ENCODE results near the gene OCEL1. TPM values are rescaled to one million over a fixed set of nuclear protein-coding genes. Genes with fewer than 3 reads are reported as not detected.

Gene OCEL1
- total and polyA plus RNA-seq, 2 of the 13 experiments (the other 11 are each of a cell fraction or from before 2014, with no cell fraction given): 10.6 to 17.2 TPM

GRCh38 chr19:17215127-17215971 lies 10.7 kb upstream of the OCEL1 start, which contains the start of gene USE1:
USE1 (plus strand) TSS chr19:17215357; CDS start chr19:17215406, 49 bp downstream.
- H3K36me3 ChIP-seq (replicated peaks in 1 of 2; ENCODE audit: control insufficient read depth in 1 of 2, insufficient read depth in 2 of 2, low read length in 2 of 2): peaks cover 0 to 9% of the 10 kb centered on the region in 2 experiments; a peak in 2 of 5 replicates
- H3K79me2 ChIP-seq (ENCODE audit: insufficient read depth, low read length): no peaks in the 10 kb centered on the region
- ChIA-PET CTCF (ENCODE audit: low intra/inter-chr PET ratio, low total read pairs) (no interaction called here), POLR2A (interaction anchor here (0.6 to 4.2 kb wide), 31 partner anchors 8 to 644 kb away, joined by 3 to 120 read pairs (median 6); partner anchors contain the start of genes ABHD8, ANO8, BABAM1 and DDA1)
- ATAC-seq: peak; percentile 93
- H3K27me3 ChIP-seq (ENCODE audit: control insufficient read depth in 1 of 2, insufficient read depth in 2 of 2, low read length in 2 of 2): no peaks in the 10 kb centered on the region; a peak in 1 of 5 replicates
- peak within 1 kb of the TSS; percentile 63 to 94 (median 81) for H3K4me3 ChIP-seq (replicated peaks in 1 of 3; ENCODE audit: insufficient read depth in 1 of 3, low read depth in 2 of 3, low read length in 3 of 3)
- H2AFZ ChIP-seq (ENCODE audit: low read length): no peak within 1 kb of the TSS
- FAIRE-seq: peak; percentile 71
- intact Hi-C loops (cut with micrococcal nuclease; ENCODE audit: unreplicated experiment): loop anchor here (1.0 kb wide), 1 partner anchor 88 kb away; the partner anchor contains the start of gene ABHD8
- no peaks in the 10 kb centered on the region for H4K20me1 ChIP-seq (ENCODE audit: insufficient read depth, low read length)
- DNase-seq (ENCODE audit: low spot score): peak; percentile 86
- H3K4me2 ChIP-seq (ENCODE audit: low read depth, low read length): peak within 1 kb of the TSS; percentile 95
- H3K9ac ChIP-seq (ENCODE audit: insufficient read depth, low read depth, low read length): peak within 1 kb of the TSS; percentile 99
- in situ Hi-C loops (cut with HindIII; ENCODE audit: extremely low pct_ligation_motif_present, low pct_unique_long_range_greater_than_20kb): no loop called here
- H3K4me1 ChIP-seq (ENCODE audit: insufficient read depth, low read length): peaks cover 36% of the 10 kb centered on the region
- BruUV-seq (replicated peaks): TSS peak; percentile 90
- WGBS (ENCODE audit: low lambda C conversion rate): 3% methylated on average over 36 of the region's 56 CpGs
- peak within 1 kb of the TSS; percentile 97 for H3K27ac ChIP-seq (ENCODE audit: extremely low read length, insufficient read depth, low read length)
- H3K9me3 ChIP-seq (ENCODE audit: low read length): no peaks in the 10 kb centered on the region
- peak; percentile 54 for TF ChIP-seq ZNF18 (CRISPR knock-in tag; IDR thresholded peaks at IDR 0.05; ENCODE audit: insufficient replicate concordance)
- TF ChIP-seq ATF2 (CRISPR knock-in tag; IDR thresholded peaks at IDR 0.05): no peak
- no peak for TF ChIP-seq TEF (CRISPR knock-in tag; IDR thresholded peaks at IDR 0.05)
- peak; percentile 95 for TF ChIP-seq NFRKB (IDR thresholded peaks at IDR 0.05)
- no peak for TF ChIP-seq ZNF841 (CRISPR knock-in tag; IDR thresholded peaks at IDR 0.05; ENCODE audit: borderline replicate concordance)
- peak; percentile 65; the same call in 1 of the 2 replicates for TF ChIP-seq MXD1 (CRISPR knock-in tag; IDR thresholded peaks at IDR 0.05)
- TF ChIP-seq ZFP1 (CRISPR knock-in tag; IDR thresholded peaks at IDR 0.05): no peak
- TF ChIP-seq EEA1 (CRISPR knock-in tag; IDR thresholded peaks at IDR 0.05; ENCODE audit: borderline replicate concordance): 0 out of 2 replicates have a peak, but pooled peaks have one; percentile 35
- TF ChIP-seq ZMAT3 (CRISPR knock-in tag; conservative IDR thresholded peaks at IDR 0.05): no peak; the same call in 1 of the 2 replicates
- TF ChIP-seq ZFX (CRISPR knock-in tag; IDR thresholded peaks at IDR 0.05; ENCODE audit: low read depth): peak; percentile 84
- TF ChIP-seq TRAFD1 (CRISPR knock-in tag; IDR thresholded peaks at IDR 0.05; ENCODE audit: borderline replicate concordance): no peak
- TF ChIP-seq RORA (CRISPR knock-in tag; IDR thresholded peaks at IDR 0.05): no peak
- peak; percentile 69 for TF ChIP-seq ATF7-NPFF (CRISPR knock-in tag; IDR thresholded peaks at IDR 0.05; ENCODE audit: low read depth)

All from HepG2 (cell line).